Measurements from ENCODE around the gene CLCNKA.
A peak's percentile ranks its signal among the peaks of the same experiment; 100 is the strongest.
"Not testable (repeated sequence)": the region's sequence is repeated elsewhere in the genome, so short reads cannot be mapped to it uniquely, and the experiment has no call there.

The CLCNKA gene

GRCh38 chr1:16026723-16027484 lies 5.1 kb downstream of the CLCNKA start:
- no peak for DNase-seq (ENCODE audit: low read depth)
- TF ChIP-seq CTCF (IDR thresholded peaks at IDR 0.05; ENCODE audit: control insufficient read depth, extremely low read depth, insufficient read depth) = no peak
- H3K4me3 ChIP-seq (ENCODE audit: low read depth, low read length) = no peak overlapping the region

- H3K4me3 ChIP-seq (ENCODE audit: low read depth, low read length) = no peak overlapping the region
- no peak for DNase-seq (ENCODE audit: low read depth)
- no peak for TF ChIP-seq CTCF (IDR thresholded peaks at IDR 0.05; ENCODE audit: control insufficient read depth, extremely low read depth, insufficient read depth)
These were observed 6.6 kb downstream of the CLCNKA start for GRCh38 chr1:16028237-16029002.

GRCh38 chr1:16029003-16029268 lies 7.1 kb downstream of the CLCNKA start:
- not testable (repeated sequence) for H3K4me3 ChIP-seq (ENCODE audit: low read depth, low read length); DNase-seq (ENCODE audit: low read depth)

- no peak for TF ChIP-seq CTCF (IDR thresholded peaks at IDR 0.05; ENCODE audit: control insufficient read depth, extremely low read depth, insufficient read depth)
- DNase-seq (ENCODE audit: low read depth) = no peak
- no peak overlapping the region for H3K4me3 ChIP-seq (ENCODE audit: low read depth, low read length)
These were observed 7.5 kb downstream of the CLCNKA start for GRCh38 chr1:16029288-16029687.

GRCh38 chr1:16031551-16031950 lies 9.7 kb downstream of the CLCNKA start:
- no peak for TF ChIP-seq CTCF (IDR thresholded peaks at IDR 0.05; ENCODE audit: control insufficient read depth, extremely low read depth, insufficient read depth)
- H3K4me3 ChIP-seq (ENCODE audit: low read depth, low read length) = no peak overlapping the region
- no peak for DNase-seq (ENCODE audit: low read depth)

- no peak for DNase-seq (ENCODE audit: low read depth)
- no peak overlapping the region for H3K4me3 ChIP-seq (ENCODE audit: low read depth, low read length)
- peak; percentile 57 for TF ChIP-seq CTCF (IDR thresholded peaks at IDR 0.05; ENCODE audit: control insufficient read depth, extremely low read depth, insufficient read depth)
These were observed 10.7 kb downstream of the CLCNKA start for GRCh38 chr1:16032388-16033102.

GRCh38 chr1:16033103-16033632 lies 11.3 kb downstream of the CLCNKA start:
- DNase-seq (ENCODE audit: low read depth); H3K4me3 ChIP-seq (ENCODE audit: low read depth, low read length): not testable (repeated sequence)

GRCh38 chr1:16036461-16036860 lies 14.6 kb downstream of the CLCNKA start:
- not testable (repeated sequence) for H3K4me3 ChIP-seq (ENCODE audit: low read depth, low read length); DNase-seq (ENCODE audit: low read depth)
